ENCODE measurements around the gene ERFE.
A peak's percentile ranks its signal among the peaks of the same experiment; 100 is the strongest.

The ERFE gene

DNA sequence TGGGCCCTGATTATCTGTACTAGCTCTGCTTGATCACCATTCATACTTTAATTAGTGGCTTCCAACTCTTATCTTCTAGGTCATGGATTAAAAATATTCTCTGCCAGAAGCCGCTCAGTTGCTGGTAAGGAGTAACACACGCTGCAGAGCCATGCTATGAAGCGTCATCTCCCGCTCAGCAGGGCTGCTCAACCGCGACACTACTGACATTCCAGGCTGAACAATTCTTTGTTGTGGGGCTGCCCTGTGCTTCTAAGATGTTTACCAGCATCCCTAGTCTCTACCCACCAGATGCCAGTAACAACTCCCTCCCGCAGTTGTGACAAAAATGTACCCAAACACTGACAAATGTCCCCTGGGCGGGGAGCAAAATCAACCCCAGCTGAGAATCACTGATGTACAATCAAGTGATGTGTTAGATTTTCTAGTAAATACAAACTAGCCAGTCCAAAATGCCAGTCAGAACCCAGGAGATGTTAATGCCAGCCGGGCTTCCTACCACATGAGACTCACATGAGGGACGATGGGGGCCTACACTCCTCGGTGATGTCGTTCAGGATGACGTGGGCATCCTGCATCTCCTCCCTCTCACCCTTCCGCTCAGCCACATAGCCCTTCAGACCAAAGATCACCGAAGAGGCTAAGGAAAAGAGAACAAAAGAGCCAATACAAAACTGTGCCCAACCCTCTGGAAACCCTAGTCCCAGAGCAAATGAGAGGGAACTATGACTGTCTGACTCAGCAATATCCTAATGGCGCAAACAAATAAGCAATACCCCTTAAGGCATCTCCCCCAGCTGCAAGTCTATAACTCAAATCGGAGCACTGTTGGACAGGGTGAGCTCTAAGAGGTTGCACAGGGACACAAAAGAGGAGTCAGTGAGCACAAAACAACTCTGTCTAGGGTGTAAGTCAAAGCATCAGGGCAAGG lies 29.1 kb downstream of the ERFE start:
- H3K27ac ChIP-seq (ENCODE audit: low read length), result no peak overlapping the region
- H3K27me3 ChIP-seq (ENCODE audit: control insufficient read depth, insufficient read depth, low read length), result no peaks in the 10 kb centered on the region
- WGBS (ENCODE audit: insufficient coverage, insufficient read length), result no CpG with 5 or more reads among the region's 17 CpGs
- H3K9me3 ChIP-seq (ENCODE audit: control insufficient read depth, insufficient read depth, low read length), result no peaks in the 10 kb centered on the region
- no peak overlapping the region for H3K4me3 ChIP-seq (ENCODE audit: low read length)
- peaks cover 28% of the 10 kb centered on the region for H3K36me3 ChIP-seq (ENCODE audit: control insufficient read depth, insufficient read depth, low read length)
- no peak for DNase-seq (ENCODE audit: low read depth, low spot score)
- no peaks in the 10 kb centered on the region for H3K4me1 ChIP-seq (ENCODE audit: control insufficient read depth, insufficient read depth, low read length)

DNA sequence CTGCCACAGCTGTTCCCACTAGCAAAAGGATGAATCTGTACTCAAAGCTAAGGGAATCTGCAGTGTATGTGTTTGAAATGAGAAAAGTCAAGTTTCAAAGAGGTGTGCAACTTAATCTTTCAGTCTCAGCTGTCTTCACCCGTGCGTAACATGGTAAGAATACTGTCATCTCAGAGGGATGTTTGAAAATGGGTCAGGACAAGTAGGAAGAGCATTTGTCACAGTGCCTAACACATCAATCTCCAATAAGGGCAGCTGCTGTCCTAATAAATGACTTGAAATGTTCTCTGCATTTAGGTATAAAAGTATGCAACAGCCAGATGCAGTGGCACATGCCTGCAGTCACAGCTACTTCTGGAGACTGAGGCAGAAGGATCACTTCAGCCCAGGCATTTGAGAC lies 31.7 kb downstream of the ERFE start:
- H3K4me1 ChIP-seq (ENCODE audit: control insufficient read depth, insufficient read depth, low read length), result no peaks in the 10 kb centered on the region
- no peak overlapping the region for H3K27ac ChIP-seq (ENCODE audit: low read length)
- H3K27me3 ChIP-seq (ENCODE audit: control insufficient read depth, insufficient read depth, low read length), result no peaks in the 10 kb centered on the region
- no peak overlapping the region for H3K4me3 ChIP-seq (ENCODE audit: low read length)
- WGBS (ENCODE audit: insufficient coverage, insufficient read length), result no CpG with 5 or more reads among the region's 2 CpGs
- H3K9me3 ChIP-seq (ENCODE audit: control insufficient read depth, insufficient read depth, low read length), result no peaks in the 10 kb centered on the region
- DNase-seq (ENCODE audit: low read depth, low spot score), result no peak
- peaks cover 17% of the 10 kb centered on the region; the same call in 1 of the 2 replicates for H3K36me3 ChIP-seq (ENCODE audit: control insufficient read depth, insufficient read depth, low read length)

DNA sequence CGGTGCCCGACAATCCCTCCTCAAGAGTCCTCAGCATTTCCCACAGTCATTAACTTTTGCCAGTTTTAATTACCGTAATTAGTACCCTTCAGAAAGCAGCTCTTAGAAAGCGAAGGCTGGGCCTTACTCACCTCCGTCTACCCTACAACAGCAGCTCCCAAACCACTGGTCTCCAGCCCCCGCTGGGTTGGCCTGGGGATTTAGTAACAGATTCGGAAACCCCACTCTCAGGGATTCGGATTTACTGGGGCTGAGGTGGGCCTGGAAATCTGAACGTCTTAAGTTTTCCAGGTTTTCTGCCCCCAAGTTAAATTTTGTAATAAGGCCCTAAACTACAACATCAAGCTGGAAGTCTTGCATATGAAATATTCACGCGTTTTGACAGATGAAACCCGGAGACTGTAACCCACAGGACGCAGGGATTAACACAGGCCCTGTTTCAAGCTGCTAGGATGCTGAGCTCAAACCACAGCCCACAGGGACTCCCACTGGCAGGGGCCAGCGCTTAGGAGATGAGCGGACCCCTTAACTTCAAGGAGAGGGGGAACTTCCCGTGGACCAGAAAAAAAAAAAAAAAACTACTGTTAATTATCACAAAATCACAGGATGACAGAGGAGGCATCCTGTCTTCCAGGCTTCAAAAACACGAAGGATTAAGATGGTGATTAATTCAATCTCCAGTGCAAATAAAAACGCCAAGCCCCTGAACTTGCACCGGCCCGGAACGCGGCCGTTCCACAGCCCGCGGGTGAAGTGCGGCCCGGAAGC lies 43.7 kb downstream of the ERFE start:
- Histone ChIP-seq H3K36me3 (ENCODE audit: control insufficient read depth, insufficient read depth, low read length) (no peaks in the 10 kb centered on the region), H3K9me3 (ENCODE audit: control insufficient read depth, insufficient read depth, low read length) (no peaks in the 10 kb centered on the region), H3K4me3 (ENCODE audit: low read length) (peak overlapping the region; percentile 100), H3K4me1 (ENCODE audit: control insufficient read depth, insufficient read depth, low read length) (no peaks in the 10 kb centered on the region), H3K27me3 (ENCODE audit: control insufficient read depth, insufficient read depth, low read length) (no peaks in the 10 kb centered on the region), H3K27ac (ENCODE audit: low read length) (no peak overlapping the region)
- no CpG with 5 or more reads among the region's 27 CpGs for WGBS (ENCODE audit: insufficient coverage, insufficient read length)
- DNase-seq (ENCODE audit: low read depth, low spot score), result no peak

DNA sequence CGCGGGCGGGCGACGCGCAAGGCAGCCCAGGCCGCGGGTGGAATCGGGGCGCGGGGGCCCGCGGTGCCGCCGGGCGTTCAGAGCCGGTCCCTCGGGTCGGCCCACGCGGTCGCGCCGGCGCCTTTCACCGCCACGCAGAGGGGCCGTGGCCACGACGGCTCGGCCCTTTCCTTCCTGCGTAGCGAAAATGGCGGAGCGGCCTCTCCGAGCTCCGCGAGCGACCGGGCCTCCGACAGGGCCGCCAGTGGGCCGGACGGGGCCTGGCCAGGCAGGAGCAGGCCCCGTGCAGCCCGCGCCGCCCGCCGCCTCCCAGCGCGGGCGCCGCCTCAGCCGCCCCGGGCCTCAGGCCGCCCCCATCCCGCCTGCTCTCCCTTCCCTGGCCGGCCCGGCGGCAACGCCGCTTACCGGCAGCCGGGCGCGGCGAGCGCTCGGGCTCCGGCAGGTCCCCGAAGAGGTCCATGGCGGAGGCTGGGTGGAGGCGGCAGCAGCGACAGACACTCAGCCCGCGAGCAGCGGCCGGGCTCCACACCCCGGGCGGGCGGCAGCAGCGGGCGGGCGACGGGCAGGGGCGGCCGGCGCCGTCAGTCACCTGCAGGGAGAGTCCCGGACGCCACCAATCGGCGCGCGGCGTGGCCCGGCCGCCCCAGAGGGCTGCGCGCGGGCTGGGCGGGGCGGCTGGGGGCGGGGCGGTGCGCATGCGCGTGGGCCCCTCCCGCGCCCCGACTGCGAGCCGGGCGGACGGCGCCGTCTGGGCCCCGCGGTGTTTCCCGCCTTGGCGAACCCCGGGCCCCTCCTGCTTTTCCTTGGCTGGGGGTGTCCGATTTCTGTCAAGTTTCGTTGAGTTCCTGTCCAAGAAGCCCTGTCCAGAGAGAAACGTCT lies 44.6 kb downstream of the ERFE start, which contains the start of gene ILKAP:
ILKAP (minus strand) TSS at position 602 of the 879 bp plus-strand sequence; CDS start at position 460, 142 bp downstream.
- Histone ChIP-seq H3K36me3 (ENCODE audit: control insufficient read depth, insufficient read depth, low read length) (no peaks in the 10 kb centered on the region), H3K4me3 (ENCODE audit: low read length) (peak within 1 kb of the TSS; percentile 100), H3K4me1 (ENCODE audit: control insufficient read depth, insufficient read depth, low read length) (no peaks in the 10 kb centered on the region), H3K9me3 (ENCODE audit: control insufficient read depth, insufficient read depth, low read length) (no peaks in the 10 kb centered on the region), H3K27ac (ENCODE audit: low read length) (no peak within 1 kb of the TSS), H3K27me3 (ENCODE audit: control insufficient read depth, insufficient read depth, low read length) (no peaks in the 10 kb centered on the region)
- peak; percentile 22 for DNase-seq (ENCODE audit: low read depth, low spot score)
- no CpG with 5 or more reads among the region's 126 CpGs for WGBS (ENCODE audit: insufficient coverage, insufficient read length)

DNA sequence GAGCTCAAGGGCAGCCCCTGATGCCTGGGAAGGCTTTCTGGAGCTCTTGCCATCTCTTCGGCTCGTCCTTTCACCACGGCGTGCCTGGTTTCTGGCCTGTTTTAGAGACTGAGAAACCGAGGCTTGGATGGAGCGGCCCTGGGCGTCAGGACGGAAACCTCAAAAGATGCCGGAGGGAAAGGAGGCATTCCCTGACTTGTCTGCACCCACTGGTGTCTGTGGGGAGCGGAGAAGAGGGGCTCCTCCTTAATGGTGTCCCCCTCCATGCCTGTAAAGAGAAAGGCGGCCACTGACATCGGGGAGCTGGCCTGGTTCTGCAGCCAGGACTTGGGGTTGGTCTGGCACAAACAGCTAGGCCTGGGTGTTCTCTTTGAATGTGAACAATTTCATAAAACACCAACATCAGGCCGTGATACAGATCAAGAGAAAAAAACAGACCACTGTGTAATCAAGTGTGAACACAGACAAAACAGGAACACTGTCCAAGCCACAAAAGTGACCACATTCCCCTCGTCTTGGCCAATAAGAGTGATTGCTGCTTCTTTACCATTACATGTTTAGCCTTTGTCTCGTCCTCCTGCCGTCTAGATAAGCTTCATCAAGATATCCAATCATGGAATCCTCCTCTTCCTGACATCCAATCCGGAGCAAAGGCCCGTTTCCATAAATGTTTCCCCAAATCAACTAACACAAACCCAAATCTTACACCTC lies 45.4 kb downstream of the ERFE start:
- H3K27me3 ChIP-seq (ENCODE audit: control insufficient read depth, insufficient read depth, low read length), result 0 out of 2 replicates have a peak, but pooled peaks cover 2% of the 10 kb centered on the region
- no peaks in the 10 kb centered on the region for H3K36me3 ChIP-seq (ENCODE audit: control insufficient read depth, insufficient read depth, low read length)
- H3K27ac ChIP-seq (ENCODE audit: low read length), result no peak overlapping the region
- no peaks in the 10 kb centered on the region for H3K4me1 ChIP-seq (ENCODE audit: control insufficient read depth, insufficient read depth, low read length)
- H3K9me3 ChIP-seq (ENCODE audit: control insufficient read depth, insufficient read depth, low read length), result no peaks in the 10 kb centered on the region
- H3K4me3 ChIP-seq (ENCODE audit: low read length), result peak overlapping the region; percentile 13; the same call in 1 of the 2 replicates
- peak; percentile 2 for DNase-seq (ENCODE audit: low read depth, low spot score)
- 100% methylated on average over 2 of the region's 18 CpGs for WGBS (ENCODE audit: insufficient coverage, insufficient read length)

DNA sequence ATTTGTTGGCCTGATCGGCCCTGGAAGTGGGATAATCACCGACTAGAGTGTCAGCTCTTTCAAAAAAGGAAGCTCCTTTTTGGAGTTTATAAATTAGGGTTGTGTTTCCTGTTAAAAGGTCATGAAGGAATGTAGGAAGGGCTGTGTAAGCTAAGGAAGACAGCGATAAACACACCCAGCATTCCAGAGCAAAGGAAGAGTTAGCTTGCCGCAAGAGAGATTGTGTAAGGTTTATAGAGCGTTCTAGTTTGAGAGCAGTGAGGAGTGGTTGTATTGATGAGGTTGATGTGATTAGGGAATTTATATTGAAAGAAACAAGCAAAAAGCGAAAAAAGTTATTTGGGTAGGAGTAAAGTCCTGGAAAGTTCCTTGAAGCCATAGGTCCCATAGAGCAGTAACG lies 48.2 kb downstream of the ERFE start:
- H3K9me3 ChIP-seq (ENCODE audit: control insufficient read depth, insufficient read depth, low read length), result no peaks in the 10 kb centered on the region
- no peak for DNase-seq (ENCODE audit: low read depth, low spot score)
- no peak overlapping the region for H3K4me3 ChIP-seq (ENCODE audit: low read length)
- H3K27ac ChIP-seq (ENCODE audit: low read length), result no peak overlapping the region
- WGBS (ENCODE audit: insufficient coverage, insufficient read length), result 100% methylated on average over 1 of the region's 7 CpGs
- H3K27me3 ChIP-seq (ENCODE audit: control insufficient read depth, insufficient read depth, low read length), result 0 out of 2 replicates have a peak, but pooled peaks cover 2% of the 10 kb centered on the region
- no peaks in the 10 kb centered on the region for H3K36me3 ChIP-seq (ENCODE audit: control insufficient read depth, insufficient read depth, low read length)
- H3K4me1 ChIP-seq (ENCODE audit: control insufficient read depth, insufficient read depth, low read length), result no peaks in the 10 kb centered on the region

DNA sequence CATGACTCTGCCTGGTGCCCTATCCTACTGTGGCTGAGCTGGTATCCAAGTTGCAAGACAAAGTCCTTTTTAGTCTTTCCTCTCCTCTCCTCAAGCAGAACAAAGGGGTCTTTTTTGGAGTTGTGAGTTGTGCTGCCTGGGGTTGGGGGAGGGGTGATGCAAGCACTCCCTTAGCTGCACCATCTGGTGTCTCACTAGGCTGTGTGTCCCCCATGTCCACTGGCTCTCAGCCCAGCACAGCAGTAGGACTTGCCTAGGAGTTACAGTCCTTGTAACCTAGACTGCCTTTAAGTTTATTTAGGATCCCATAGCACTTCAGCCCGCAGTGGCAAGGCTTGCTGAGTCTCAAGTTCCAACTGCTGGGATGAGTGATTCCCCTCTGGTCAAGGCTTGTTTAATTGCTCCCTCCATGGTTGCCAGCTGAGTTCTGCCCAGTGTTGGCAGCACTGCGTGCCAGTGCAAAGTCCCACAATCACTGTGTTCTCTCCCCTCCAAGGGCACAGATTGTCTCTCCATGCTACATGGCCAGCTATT lies 57.9 kb downstream of the ERFE start:
- Histone ChIP-seq H3K4me1 (ENCODE audit: control insufficient read depth, insufficient read depth, low read length) (no peaks in the 10 kb centered on the region; the same call in 1 of the 2 replicates), H3K36me3 (ENCODE audit: control insufficient read depth, insufficient read depth, low read length) (no peaks in the 10 kb centered on the region), H3K27ac (ENCODE audit: low read length) (no peak overlapping the region), H3K9me3 (ENCODE audit: control insufficient read depth, insufficient read depth, low read length) (no peaks in the 10 kb centered on the region), H3K27me3 (ENCODE audit: control insufficient read depth, insufficient read depth, low read length) (no peaks in the 10 kb centered on the region), H3K4me3 (ENCODE audit: low read length) (no peak overlapping the region)
- no CpG with 5 or more reads among the region's 2 CpGs for WGBS (ENCODE audit: insufficient coverage, insufficient read length)
- no peak for DNase-seq (ENCODE audit: low read depth, low spot score)

All from iPS DF 6.9 (cell line).